Astrocyte of the spinal cord (primary cell): Measurements from ENCODE around the gene FBXO45.
"Not testable (repeated sequence)": the region's sequence is repeated elsewhere in the genome, so short reads cannot be mapped to it uniquely, and the experiment has no call there.

Experiments
- DNase-seq: peaks from one replicate; pipeline ENCODE4 v3.0.0; 2011; ENCODE audit warnings: low read depth, low spot score
- H3K4me3 ChIP-seq: 2 replicates; pipeline ENCODE4 v1.5.1; 2011; ENCODE audit warnings: low read depth, mild to moderate bottlenecking, low read length, moderate library complexity
- in situ Hi-C: cut with HindIII; loops from 2 replicates; pipeline ENCODE4 v1.10.0; 2017; ENCODE audit warnings: low sequenced_read_pairs
- TF ChIP-seq, protein P1 (sequence below): IDR thresholded peaks from 2 replicates; pipeline ENCODE4 v1.5.1; 2012; ENCODE audit warnings: low read depth, mild to moderate bottlenecking, low read length, inconsistent platforms

The FBXO45 gene

DNA sequence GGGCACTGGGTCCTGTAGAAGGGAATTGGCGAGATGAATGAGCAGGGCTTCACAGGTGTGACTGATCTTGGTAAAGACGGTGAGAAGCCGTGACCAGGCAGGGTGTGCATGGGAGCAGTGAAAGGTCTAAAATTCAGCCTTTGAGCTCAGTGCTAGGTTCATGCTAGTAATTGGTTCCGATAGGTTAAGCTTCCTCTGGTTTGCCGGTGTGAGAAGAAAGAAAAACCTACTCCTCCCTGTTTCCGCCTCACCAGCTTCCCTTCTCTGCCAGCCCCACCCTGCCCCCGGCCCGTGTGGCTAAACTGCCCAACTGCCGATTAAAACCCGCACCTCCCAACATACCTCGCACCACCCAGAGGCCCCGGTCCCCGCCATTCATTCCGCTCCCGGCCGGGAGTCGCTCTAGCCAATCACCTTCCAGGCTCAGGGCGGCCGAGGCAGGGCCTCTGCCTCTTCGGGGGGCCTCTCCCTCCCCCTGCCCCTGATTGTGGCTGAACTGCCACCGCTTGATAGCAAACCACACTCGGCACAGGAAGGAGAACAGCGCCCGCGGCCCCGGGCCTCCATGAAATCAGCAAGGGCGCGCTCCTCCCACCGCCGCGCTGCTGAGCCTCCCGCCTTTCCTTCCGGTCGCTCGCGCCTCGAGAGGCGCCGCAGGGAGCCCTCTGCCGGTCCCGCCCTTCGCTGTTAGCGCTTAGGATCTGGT lies 63.7 kb downstream of the FBXO45 start:
- DNase-seq: peak; percentile 67
- H3K4me3 ChIP-seq: peak overlapping the region; percentile 58
- TF ChIP-seq, protein P1, sequence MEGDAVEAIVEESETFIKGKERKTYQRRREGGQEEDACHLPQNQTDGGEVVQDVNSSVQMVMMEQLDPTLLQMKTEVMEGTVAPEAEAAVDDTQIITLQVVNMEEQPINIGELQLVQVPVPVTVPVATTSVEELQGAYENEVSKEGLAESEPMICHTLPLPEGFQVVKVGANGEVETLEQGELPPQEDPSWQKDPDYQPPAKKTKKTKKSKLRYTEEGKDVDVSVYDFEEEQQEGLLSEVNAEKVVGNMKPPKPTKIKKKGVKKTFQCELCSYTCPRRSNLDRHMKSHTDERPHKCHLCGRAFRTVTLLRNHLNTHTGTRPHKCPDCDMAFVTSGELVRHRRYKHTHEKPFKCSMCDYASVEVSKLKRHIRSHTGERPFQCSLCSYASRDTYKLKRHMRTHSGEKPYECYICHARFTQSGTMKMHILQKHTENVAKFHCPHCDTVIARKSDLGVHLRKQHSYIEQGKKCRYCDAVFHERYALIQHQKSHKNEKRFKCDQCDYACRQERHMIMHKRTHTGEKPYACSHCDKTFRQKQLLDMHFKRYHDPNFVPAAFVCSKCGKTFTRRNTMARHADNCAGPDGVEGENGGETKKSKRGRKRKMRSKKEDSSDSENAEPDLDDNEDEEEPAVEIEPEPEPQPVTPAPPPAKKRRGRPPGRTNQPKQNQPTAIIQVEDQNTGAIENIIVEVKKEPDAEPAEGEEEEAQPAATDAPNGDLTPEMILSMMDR: peak; percentile 5
- in situ Hi-C loops: no loop called here

DNA sequence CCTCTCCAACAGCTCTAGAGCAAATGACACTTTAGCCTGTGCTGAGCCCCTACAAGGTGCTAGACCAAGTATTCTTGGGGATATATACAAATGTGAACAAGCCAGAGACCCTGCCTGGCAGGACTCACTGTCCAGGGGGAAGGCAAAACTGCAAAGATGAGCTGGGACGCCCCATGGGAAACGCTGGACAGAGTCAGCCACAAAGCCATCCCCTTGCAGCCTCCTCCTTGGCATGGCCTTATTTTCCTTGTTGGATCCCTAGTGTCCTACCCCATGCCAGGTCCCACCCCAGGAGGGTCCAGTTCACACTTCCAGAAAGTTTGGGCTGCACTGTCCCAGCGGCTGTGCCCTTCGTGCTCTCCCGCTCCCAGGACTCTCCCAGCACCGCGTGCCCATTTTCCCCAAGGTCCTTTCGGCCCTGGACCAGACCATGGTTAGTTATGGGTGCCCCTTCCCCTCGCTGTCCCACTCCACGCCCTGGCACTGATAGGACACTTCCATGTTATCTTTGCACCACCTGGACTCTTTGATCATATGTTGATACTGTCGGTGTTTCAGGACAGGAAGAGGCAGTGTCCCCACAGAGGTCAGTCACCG lies 65.2 kb downstream of the FBXO45 start:
- in situ Hi-C loops: no loop called here
- no peak overlapping the region for H3K4me3 ChIP-seq

DNA sequence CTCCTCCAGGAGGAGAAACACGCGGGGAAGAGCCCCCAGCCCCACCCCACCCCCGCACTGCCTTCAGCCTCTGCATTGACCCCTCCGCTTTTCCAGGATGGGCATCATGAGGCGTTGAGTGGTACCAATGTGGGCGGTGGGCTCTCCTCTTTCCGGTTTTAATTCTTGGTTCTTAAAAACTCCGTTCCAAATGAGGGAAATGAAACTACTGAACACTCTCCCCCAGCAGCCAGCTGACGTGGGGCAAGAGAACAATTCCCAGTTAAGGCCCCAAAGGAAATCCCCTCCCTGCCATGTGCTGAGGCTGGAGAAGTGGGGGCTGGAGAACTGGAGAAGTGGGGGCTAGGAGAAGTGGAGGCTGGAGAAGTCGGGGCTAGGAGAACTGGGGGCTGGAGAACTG lies 65.8 kb downstream of the FBXO45 start:
- H3K4me3 ChIP-seq: no peak overlapping the region
- no peak for DNase-seq
- in situ Hi-C loops: no loop called here
- TF ChIP-seq, protein P1: no peak

More for the DNA sequence above, 65.2 kb downstream of the FBXO45 start:
- DNase-seq: no peak
- TF ChIP-seq, protein P1: no peak

DNA sequence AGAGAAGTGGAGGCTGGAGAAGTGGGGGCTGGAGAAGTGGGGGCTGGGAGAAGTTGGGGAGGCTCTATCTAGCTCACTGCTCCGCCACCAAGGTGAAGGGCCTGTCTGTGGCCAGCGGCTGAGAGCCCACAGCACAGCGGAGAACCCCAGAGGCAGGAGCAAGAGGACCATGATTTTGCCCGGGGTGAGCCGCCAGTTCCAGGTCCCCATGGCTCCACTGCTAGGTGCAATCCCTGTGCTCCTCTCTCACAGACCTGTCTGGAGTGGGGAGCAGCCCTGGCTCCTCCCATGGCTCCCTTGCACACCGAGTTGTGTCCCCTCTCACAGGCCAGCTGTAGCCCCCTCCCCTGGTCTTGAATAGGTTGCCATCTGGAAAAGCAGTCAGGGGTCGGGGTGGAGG lies 66.4 kb downstream of the FBXO45 start:
- no peak overlapping the region for H3K4me3 ChIP-seq
- TF ChIP-seq, protein P1: no peak
- DNase-seq: no peak
- in situ Hi-C loops: no loop called here

DNA sequence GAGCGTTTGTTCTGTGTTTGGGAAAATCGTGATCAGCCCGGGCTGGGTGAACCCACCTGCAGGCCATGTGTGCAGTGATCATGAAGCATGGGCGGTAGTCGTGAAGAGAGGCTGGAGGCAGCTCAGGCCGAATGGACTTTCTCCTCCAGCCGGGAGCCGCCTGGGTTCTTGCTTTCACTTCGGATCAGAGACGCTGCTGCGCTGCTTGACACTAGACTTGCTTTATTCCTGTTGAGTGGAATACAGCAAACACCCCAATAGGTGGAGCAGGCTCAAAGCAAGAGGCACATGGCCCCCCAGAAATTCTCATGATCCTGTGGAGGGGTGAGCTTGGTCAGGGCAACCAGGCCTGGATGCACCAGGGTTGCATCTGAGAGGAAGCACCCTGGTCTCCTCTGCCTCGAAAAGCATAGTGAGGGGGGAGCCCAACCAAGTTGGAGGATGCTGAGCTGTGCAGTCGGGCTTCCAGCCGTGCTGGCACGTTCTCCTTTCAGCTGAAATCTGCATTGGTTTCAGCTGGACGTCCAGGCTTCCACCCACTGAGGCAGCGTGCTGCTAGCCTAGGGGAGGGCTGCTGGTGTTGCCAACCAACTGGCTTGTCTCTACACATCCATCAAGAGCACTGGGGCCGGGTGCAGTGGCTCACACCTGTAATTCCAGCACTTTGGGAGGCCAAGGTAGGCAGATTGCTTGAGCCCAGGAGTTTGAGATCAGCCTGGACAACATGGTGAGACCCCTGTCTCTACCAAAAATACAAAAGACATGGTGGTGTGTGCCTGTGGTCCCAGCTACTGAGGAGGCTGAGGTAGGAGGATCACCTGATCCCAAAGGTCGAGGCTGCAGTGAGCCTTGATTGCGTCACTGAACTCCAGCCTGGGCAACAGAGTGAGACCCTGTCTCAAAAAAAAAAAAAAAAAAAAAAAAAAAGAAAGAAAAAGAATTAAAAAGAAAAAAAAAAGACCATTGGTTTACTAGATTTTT lies 68.2 kb downstream of the FBXO45 start:
- H3K4me3 ChIP-seq: no peak overlapping the region
- in situ Hi-C loops: no loop called here
- no peak for DNase-seq
- TF ChIP-seq, protein P1: no peak

DNA sequence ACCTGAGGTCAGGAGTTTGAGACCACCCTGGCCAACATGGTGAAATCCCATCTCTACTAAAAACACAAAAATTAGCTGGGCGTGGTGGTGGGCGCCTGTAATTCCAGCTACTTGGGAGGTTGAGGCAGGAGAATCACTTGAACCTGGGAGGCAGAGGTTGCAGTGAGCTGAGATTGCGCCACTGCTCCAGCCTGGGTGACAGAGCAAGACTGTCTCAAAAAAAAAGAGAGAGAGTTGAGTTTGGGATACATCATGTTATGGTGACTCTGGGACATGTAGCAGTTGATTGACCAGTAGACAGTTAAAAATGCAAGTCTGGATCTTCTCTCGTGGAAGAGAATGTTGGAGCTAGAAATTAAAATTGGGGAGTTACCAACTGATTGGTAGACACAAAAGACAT lies 69.5 kb downstream of the FBXO45 start:
- H3K4me3 ChIP-seq, in situ Hi-C loops, DNase-seq: not testable (repeated sequence)
